ENCODE measurements around the gene SLC66A1. TPM values are rescaled to one million over a fixed set of nuclear protein-coding genes. Genes with fewer than 3 reads are reported as not detected.

SLC66A1 gene
- total RNA-seq, 1 experiment from 2014 or later = 22.5 TPM

- H2AK5ac ChIP-seq (ENCODE audit: insufficient read length, low read length) = no peak overlapping the region
- no peaks in the 10 kb centered on the region for H3K9me3 Mint-ChIP-seq
- H3K4me1 Mint-ChIP-seq = peaks cover 6 to 14% of the 10 kb centered on the region in 2 experiments
- no peak overlapping the region for H2AFZ ChIP-seq (ENCODE audit: low read length)
- no peak overlapping the region for H3K4ac ChIP-seq (ENCODE audit: low read depth, low read length)
- no CpG with 5 or more reads among the region's 11 CpGs for WGBS (ENCODE audit: extremely low coverage, insufficient read length, low lambda C conversion rate)
- no peaks in the 10 kb centered on the region for H3K79me2 ChIP-seq (ENCODE audit: insufficient read depth, low read length)
- H3K27me3 Mint-ChIP-seq (ENCODE audit: low read depth) = no peaks in the 10 kb centered on the region; the same call in 1 of the 2 replicates
- H3K9ac ChIP-seq (ENCODE audit: extremely low read depth, insufficient read length, low read length) = no peak overlapping the region
- peak overlapping the region in 2 of 3 experiments; percentile 34 to 66; a peak in 1 of 7 replicates for H3K27ac Mint-ChIP-seq
- H4K5ac ChIP-seq (ENCODE audit: insufficient read length, low read depth, low read length) = no peak overlapping the region
- H2BK15ac ChIP-seq (ENCODE audit: low read depth, low read length) = no peak overlapping the region
- no peaks in the 10 kb centered on the region for H4K20me1 ChIP-seq (ENCODE audit: control insufficient read depth, insufficient read depth, insufficient read length)
- H2BK20ac ChIP-seq (ENCODE audit: low read depth, low read length, poor library complexity, severe bottlenecking) = no peak overlapping the region
- H3K36me3 Mint-ChIP-seq (ENCODE audit: insufficient read depth in 1 of 3, low read depth in 3 of 3) = peaks cover 13 to 59% (median 33%) of the 10 kb centered on the region in 3 experiments; a peak in 6 of 7 replicates
- peaks cover 2% of the 10 kb centered on the region; the same call in 1 of the 2 replicates for H3K4me1 ChIP-seq (ENCODE audit: insufficient read depth, low read length)
- H3T11ph ChIP-seq (ENCODE audit: low read length) = no peak overlapping the region
- no peaks in the 10 kb centered on the region for H3K9me3 ChIP-seq (ENCODE audit: control insufficient read depth, low read depth, low read length)
- no peak overlapping the region for H2BK12ac ChIP-seq (ENCODE audit: insufficient read length, low read depth, low read length)
- no peak overlapping the region for H4K91ac ChIP-seq (ENCODE audit: insufficient read length, low read depth, low read length)
- DNase-seq = no peak
- no peak overlapping the region for H2BK5ac ChIP-seq (ENCODE audit: insufficient read length, low read length)
- no peak overlapping the region for H3K4me2 ChIP-seq (ENCODE audit: insufficient read depth, insufficient read length, low read length)
- no peak overlapping the region for H3K14ac ChIP-seq (ENCODE audit: insufficient read depth, low read length)
- H3K23ac ChIP-seq (ENCODE audit: insufficient read length, low read depth, low read length) = no peak overlapping the region
- TF ChIP-seq, protein P1, sequence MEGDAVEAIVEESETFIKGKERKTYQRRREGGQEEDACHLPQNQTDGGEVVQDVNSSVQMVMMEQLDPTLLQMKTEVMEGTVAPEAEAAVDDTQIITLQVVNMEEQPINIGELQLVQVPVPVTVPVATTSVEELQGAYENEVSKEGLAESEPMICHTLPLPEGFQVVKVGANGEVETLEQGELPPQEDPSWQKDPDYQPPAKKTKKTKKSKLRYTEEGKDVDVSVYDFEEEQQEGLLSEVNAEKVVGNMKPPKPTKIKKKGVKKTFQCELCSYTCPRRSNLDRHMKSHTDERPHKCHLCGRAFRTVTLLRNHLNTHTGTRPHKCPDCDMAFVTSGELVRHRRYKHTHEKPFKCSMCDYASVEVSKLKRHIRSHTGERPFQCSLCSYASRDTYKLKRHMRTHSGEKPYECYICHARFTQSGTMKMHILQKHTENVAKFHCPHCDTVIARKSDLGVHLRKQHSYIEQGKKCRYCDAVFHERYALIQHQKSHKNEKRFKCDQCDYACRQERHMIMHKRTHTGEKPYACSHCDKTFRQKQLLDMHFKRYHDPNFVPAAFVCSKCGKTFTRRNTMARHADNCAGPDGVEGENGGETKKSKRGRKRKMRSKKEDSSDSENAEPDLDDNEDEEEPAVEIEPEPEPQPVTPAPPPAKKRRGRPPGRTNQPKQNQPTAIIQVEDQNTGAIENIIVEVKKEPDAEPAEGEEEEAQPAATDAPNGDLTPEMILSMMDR (conservative IDR thresholded peaks at IDR 0.05) = no peak
- H3K27me3 ChIP-seq (ENCODE audit: insufficient read depth, low read length) = no peaks in the 10 kb centered on the region
- no peaks in the 10 kb centered on the region for H3K23me2 ChIP-seq (ENCODE audit: insufficient read length, low read depth, low read length, poor library complexity, severe bottlenecking)
- no peak overlapping the region for H2BK120ac ChIP-seq (ENCODE audit: low read depth, low read length, poor library complexity, severe bottlenecking)
- no peaks in the 10 kb centered on the region for H3K79me1 ChIP-seq (ENCODE audit: insufficient read depth, low read depth, low read length, poor library complexity, severe bottlenecking)
- H3K56ac ChIP-seq (ENCODE audit: insufficient read length, low read depth, low read length) = no peak overlapping the region
- no peak overlapping the region for H3K4me3 Mint-ChIP-seq
- H3K18ac ChIP-seq (ENCODE audit: insufficient read length, low read depth, low read length) = no peak overlapping the region
- H4K8ac ChIP-seq (replicated peaks; ENCODE audit: insufficient read length, low read depth, low read length) = no peak overlapping the region
- no peak overlapping the region for H3K27ac ChIP-seq (ENCODE audit: insufficient read length, low read depth, low read length)
Measured at GRCh38 chr1:19344831-19345230, 32.7 kb downstream of the SLC66A1 start.
